GM19240 (cell line): ENCODE measurements around the gene EMC8.

ENCODE experiments used
- DNase-seq: peaks from one replicate; pipeline ENCODE4 v3.0.0; 2011; ENCODE audit warnings: low spot score; ENCODE audit not compliant: insufficient read length

EMC8 gene

GRCh38 chr16:85784813-85785212 lies 14.5 kb downstream of the EMC8 start:
- DNase-seq = no peak

GRCh38 chr16:85783441-85783840 lies 15.9 kb downstream of the EMC8 start:
- DNase-seq = no peak

- DNase-seq = no peak
Observed at GRCh38 chr16:85782451-85782850, 16.9 kb downstream of the EMC8 start.

GRCh38 chr16:85781695-85782370 lies 17.5 kb downstream of the EMC8 start:
- no peak for DNase-seq

- DNase-seq = no peak
Observed at GRCh38 chr16:85781156-85781555, 18.2 kb downstream of the EMC8 start.

- DNase-seq = no peak
Observed at GRCh38 chr16:85780281-85780680, 19.1 kb downstream of the EMC8 start.

- no peak for DNase-seq
Observed at GRCh38 chr16:85778873-85779272, 20.5 kb downstream of the EMC8 start.

- no peak for DNase-seq
Observed at GRCh38 chr16:85777583-85778310, 21.6 kb downstream of the EMC8 start.

- no peak for DNase-seq
Observed at GRCh38 chr16:85774811-85775210, 24.5 kb downstream of the EMC8 start.

GRCh38 chr16:85774136-85774535 lies 25.2 kb downstream of the EMC8 start:
- no peak for DNase-seq

GRCh38 chr16:85773044-85773443 lies 26.3 kb downstream of the EMC8 start:
- DNase-seq = no peak

- DNase-seq = no peak
Observed at GRCh38 chr16:85770741-85771140, 28.6 kb downstream of the EMC8 start.

- no peak for DNase-seq
Observed at GRCh38 chr16:85768199-85768598, 31.1 kb downstream of the EMC8 start.

GRCh38 chr16:85767531-85767930 lies 31.8 kb downstream of the EMC8 start:
- DNase-seq = no peak

GRCh38 chr16:85765767-85766166 lies 33.6 kb downstream of the EMC8 start:
- DNase-seq = no peak

GRCh38 chr16:85765211-85765610 lies 34.1 kb downstream of the EMC8 start:
- no peak for DNase-seq

- no peak for DNase-seq
Observed at GRCh38 chr16:85763616-85764015, 35.7 kb downstream of the EMC8 start.

- no peak for DNase-seq
Observed at GRCh38 chr16:85762970-85763369, 36.4 kb downstream of the EMC8 start.

- no peak for DNase-seq
Observed at GRCh38 chr16:85761861-85762260, 37.5 kb downstream of the EMC8 start.

GRCh38 chr16:85759631-85760419 lies 39.5 kb downstream of the EMC8 start:
- DNase-seq = no peak

- no peak for DNase-seq
Observed at GRCh38 chr16:85759136-85759535, 40.2 kb downstream of the EMC8 start.

- DNase-seq = no peak
Observed at GRCh38 chr16:85757341-85757822, 42.0 kb downstream of the EMC8 start.
